Liver (tissue), 3 donors: Measurements from ENCODE around the gene NME8.

Experiments
- EGR1 ChIP-seq, 2 donors: IDR thresholded peaks; 2 replicates each; pipeline ENCODE4 v1.6.1; 2016 to 2018; ENCODE audit warnings: antibody characterized with exemption in 2 of 2, low read depth in 2 of 2
- GABPA ChIP-seq, 2 donors: IDR thresholded peaks in 1 of 2; conservative IDR thresholded peaks in 1 of 2; 2 replicates each; pipeline ENCODE4 v1.6.1; 2016; ENCODE audit warnings: antibody characterized with exemption in 2 of 2, mild to moderate bottlenecking in 1 of 2, moderate library complexity in 1 of 2
- RAD21 ChIP-seq, 2 donors: IDR thresholded peaks; 2 replicates each; pipeline ENCODE4 v1.6.1; 2016; ENCODE audit warnings: antibody characterized with exemption in 2 of 2, mild to moderate bottlenecking in 2 of 2
- TF ChIP-seq, protein P1 (sequence below): fragments of 150-350 bp; IDR thresholded peaks from 2 replicates; pipeline ENCODE4 v1.5.1; 2017; ENCODE audit warnings: improper control_type of control experiment, low read depth, low read length; ENCODE audit not compliant: missing input control
- donor health status: healthy.
- donor health status: healthy.

DNA sequence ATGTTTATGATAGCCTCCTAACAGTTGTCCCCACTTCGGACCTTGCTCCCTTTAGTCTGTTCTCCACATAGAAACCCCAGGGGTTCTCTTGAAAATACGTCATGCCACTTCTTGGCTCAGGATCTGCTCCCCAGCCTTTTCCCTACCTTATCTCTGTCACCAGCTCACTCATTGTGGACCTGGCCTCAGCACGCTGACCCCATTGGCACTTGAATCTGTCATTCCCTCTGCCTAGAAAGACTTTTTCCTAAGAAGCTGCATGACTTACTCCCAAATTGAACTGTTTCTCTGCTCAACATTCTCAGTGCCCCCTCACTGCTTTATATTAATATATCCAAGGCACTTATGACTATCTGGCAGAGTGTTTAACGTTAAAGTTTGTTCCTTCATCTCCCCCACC lies 80.5 kb downstream of the NME8 start:
- TF ChIP-seq GABPA (IDR thresholded peaks at IDR 0.05 in 1 of 2, conservative IDR thresholded peaks at IDR 0.05 in 1 of 2) (no peak), EGR1 (IDR thresholded peaks at IDR 0.05; ENCODE audit: low read depth in 2 of 2) (no peak), RAD21 (IDR thresholded peaks at IDR 0.05) (no peak)
- TF ChIP-seq, protein P1, sequence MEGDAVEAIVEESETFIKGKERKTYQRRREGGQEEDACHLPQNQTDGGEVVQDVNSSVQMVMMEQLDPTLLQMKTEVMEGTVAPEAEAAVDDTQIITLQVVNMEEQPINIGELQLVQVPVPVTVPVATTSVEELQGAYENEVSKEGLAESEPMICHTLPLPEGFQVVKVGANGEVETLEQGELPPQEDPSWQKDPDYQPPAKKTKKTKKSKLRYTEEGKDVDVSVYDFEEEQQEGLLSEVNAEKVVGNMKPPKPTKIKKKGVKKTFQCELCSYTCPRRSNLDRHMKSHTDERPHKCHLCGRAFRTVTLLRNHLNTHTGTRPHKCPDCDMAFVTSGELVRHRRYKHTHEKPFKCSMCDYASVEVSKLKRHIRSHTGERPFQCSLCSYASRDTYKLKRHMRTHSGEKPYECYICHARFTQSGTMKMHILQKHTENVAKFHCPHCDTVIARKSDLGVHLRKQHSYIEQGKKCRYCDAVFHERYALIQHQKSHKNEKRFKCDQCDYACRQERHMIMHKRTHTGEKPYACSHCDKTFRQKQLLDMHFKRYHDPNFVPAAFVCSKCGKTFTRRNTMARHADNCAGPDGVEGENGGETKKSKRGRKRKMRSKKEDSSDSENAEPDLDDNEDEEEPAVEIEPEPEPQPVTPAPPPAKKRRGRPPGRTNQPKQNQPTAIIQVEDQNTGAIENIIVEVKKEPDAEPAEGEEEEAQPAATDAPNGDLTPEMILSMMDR: no peak
